ENCODE results near the gene TOR4A.
A peak's percentile ranks its signal among the peaks of the same experiment; 100 is the strongest.

Gene TOR4A

DNA sequence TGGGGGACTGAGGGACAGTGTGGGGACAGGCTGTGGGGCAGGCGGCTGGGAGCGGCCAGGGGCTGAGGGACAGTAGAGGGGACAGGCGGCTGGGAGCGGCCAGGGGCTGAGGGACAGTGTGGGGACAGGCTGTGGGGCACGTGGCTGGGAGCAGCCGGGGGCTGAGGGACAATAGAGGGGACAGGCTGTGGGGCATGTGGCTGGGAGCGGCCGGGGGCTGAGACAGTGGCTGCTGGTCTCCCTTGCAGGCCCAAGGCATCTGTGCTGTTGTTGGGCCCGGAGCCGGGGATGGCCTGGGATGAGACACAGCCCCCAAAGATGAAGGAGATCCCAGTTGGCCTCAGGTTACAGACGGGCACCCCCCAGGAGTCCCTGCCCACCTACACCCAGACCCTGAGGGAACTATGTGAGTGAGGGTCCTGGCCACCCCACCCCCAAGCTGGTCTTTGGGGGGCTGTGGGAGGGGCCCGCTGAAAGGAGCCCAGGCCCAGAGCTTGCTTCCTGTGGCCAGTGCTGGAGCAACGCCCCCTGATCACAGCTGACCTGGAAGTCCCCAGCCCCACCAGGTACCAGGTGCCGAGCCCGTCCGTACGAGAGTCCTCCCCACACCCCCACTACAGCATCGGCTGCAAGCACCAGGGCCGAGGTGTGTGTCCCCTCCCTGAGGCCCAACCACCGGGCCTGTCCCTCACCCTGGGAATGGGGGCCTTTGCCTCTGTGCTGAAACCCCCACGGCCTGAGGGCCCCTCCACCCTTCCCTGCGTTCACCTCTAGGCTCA is 25.8 kb upstream of the TOR4A start:
- TF ChIP-seq POLR2AphosphoS5 (IDR thresholded peaks at IDR 0.05; ENCODE audit: low read depth, low read length), result no peak

DNA sequence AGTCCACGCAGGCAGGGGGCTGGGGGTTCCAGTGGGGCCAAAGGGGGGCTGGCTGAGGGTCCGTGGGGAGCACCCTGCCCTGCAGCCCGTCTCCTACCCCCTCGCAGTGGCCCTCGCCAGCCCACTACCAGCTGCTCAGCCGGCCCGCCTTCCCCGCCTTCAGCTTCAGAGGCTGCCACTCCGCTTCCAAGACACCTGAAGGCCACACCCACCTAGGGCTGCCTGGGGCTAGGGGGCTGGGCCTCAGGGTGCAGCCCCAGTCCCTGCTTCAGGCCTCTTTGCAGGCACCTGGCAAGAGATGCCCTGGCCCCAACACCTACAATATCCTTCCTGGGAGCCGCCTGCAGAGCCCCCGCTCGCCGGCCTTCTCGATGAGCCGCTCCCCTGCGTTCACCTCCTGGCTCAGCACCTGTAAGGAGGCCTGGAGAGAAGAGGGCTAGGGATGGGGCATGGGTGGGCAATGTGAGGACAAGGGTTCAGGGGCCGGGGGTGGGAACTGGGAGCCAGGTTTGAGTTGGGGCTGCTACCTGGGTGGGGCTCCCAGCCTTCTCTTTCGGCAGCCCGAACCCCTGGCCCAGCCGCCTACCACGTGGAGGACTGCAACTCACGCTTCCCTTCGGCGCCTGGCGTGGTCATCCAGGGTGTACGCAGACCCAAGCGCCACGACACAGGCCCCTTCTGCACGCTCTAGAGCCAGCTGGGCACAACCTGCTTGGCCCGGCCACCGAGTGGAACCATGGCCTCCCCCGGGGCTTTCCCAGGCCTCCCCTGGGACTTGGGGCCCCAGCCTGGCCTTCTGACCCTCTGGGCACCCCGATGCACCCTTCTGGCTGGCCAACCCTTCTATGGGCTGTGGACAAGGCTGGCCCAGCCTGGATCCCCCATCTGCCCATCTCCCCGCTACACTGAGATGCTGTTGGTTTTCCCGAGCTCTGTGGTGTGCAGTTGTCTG is 24.7 kb upstream of the TOR4A start:
- TF ChIP-seq FOXP2 (optimal IDR thresholded peaks at IDR 0.05; ENCODE audit: borderline replicate concordance, extremely low read depth, extremely low read length, insufficient read depth), result no peak
- no peak for TF ChIP-seq POLR2AphosphoS5 (IDR thresholded peaks at IDR 0.05; ENCODE audit: low read depth, low read length)
- no peak for TF ChIP-seq TAF1 (IDR thresholded peaks at IDR 0.05; ENCODE audit: borderline replicate concordance, insufficient read depth, low read length)
- TF ChIP-seq SIN3A (IDR thresholded peaks at IDR 0.05; ENCODE audit: borderline replicate concordance, insufficient read depth, low read length), result no peak
- TF ChIP-seq, protein P1, sequence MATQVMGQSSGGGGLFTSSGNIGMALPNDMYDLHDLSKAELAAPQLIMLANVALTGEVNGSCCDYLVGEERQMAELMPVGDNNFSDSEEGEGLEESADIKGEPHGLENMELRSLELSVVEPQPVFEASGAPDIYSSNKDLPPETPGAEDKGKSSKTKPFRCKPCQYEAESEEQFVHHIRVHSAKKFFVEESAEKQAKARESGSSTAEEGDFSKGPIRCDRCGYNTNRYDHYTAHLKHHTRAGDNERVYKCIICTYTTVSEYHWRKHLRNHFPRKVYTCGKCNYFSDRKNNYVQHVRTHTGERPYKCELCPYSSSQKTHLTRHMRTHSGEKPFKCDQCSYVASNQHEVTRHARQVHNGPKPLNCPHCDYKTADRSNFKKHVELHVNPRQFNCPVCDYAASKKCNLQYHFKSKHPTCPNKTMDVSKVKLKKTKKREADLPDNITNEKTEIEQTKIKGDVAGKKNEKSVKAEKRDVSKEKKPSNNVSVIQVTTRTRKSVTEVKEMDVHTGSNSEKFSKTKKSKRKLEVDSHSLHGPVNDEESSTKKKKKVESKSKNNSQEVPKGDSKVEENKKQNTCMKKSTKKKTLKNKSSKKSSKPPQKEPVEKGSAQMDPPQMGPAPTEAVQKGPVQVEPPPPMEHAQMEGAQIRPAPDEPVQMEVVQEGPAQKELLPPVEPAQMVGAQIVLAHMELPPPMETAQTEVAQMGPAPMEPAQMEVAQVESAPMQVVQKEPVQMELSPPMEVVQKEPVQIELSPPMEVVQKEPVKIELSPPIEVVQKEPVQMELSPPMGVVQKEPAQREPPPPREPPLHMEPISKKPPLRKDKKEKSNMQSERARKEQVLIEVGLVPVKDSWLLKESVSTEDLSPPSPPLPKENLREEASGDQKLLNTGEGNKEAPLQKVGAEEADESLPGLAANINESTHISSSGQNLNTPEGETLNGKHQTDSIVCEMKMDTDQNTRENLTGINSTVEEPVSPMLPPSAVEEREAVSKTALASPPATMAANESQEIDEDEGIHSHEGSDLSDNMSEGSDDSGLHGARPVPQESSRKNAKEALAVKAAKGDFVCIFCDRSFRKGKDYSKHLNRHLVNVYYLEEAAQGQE (IDR thresholded peaks at IDR 0.05; ENCODE audit: insufficient read depth in 1 of 2, low read depth in 2 of 2, low read length in 2 of 2), result no peak

DNA sequence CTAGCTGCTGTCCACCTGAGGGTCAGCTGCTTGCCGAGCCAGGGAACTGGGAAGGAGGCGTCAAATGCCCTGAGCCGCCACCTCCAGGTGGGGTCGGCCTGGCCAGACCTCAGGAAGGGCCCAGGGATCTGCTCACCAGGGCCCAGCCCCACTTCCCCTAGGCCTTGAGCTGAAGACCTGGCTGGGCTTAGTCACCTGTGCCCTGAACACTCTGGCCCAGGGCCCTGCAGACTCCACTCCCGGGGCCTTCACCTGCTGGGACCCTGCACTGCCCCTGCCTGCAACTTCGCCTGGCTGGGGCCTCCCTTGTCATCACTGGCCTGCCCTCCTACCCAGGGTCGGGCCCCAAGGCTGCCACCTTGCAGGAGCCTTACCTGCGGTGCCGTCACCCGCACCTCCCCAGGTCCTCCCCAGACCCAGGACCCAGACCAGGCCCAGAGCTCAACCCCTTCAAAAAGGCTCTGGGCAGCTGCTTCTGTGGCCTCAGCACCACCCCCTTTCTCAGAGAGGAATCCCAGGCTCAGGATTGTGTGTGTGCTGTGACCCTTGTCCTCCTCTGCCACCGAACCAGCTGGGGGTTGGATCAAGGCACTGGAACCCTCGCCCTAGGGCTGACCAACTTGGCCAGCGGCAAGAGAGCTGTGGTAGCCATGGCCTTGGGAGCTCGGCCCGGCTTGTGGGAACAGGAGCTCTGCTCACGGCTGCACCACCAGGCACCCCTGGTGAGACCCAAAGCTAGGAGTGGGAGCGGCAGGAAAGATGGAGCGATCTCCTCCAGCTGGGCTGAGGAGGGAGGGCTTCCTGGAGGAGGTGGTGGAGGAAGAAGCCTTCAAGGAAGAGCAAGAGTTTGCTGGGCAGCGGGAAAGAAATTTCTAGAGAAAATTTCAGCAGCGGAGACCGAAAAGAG is 23.6 kb upstream of the TOR4A start:
- no peak for TF ChIP-seq TAF1 (IDR thresholded peaks at IDR 0.05; ENCODE audit: borderline replicate concordance, insufficient read depth, low read length)
- no peak for TF ChIP-seq SIN3A (IDR thresholded peaks at IDR 0.05; ENCODE audit: borderline replicate concordance, insufficient read depth, low read length)
- TF ChIP-seq, protein P1 (IDR thresholded peaks at IDR 0.05; ENCODE audit: insufficient read depth in 1 of 2, low read depth in 2 of 2, low read length in 2 of 2), result no peak
- no peak for TF ChIP-seq POLR2AphosphoS5 (IDR thresholded peaks at IDR 0.05; ENCODE audit: low read depth, low read length)
- no peak for TF ChIP-seq FOXP2 (optimal IDR thresholded peaks at IDR 0.05; ENCODE audit: borderline replicate concordance, extremely low read depth, extremely low read length, insufficient read depth)

DNA sequence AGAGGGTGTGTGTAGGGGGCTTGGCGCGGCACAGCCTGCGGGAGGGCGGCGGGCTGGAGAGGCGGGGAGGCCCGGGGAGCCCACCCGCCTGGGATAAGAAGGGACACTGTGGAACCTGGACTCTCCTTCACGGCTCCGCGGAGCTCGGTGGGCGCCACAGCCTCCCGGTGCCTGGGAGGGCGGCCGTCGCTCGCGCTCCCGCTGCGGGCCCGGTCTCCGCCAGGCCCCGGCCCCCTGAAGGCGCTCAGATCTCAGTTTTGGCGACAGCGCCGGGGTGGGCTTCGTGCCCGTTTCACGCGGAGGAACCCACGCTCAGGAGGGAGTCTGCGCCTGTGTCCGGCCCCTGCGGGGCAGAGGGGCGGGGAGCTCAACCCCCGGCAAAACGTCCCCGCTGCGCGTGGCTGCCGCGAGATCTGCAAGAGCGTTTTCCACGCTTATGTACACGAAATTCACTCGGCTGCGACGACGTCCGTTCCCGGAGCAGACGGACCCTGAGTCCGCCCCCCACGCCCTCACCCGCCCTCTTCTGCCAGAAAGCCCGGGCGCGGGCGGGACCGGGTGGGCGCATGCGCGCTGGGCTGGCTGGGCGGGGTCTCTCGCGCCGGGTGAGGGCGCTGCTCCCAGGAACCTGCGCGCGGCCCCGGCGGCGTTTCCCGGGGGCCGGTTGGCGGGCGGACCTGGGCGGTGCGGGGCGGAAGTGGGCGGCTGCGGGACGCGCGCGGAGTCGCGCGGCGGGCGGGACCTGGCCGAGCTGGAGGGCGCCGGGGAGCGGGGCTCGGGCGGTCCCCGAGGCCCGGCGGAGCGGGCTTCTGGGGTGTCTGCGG is 22.7 kb upstream of the TOR4A start, which contains the start of gene NELFB:
NELFB (plus strand) TSS at position 704 of the 824 bp plus-strand sequence.
- TF ChIP-seq POLR2AphosphoS5 (IDR thresholded peaks at IDR 0.05; ENCODE audit: low read depth, low read length), result peak; percentile 74
- TF ChIP-seq SIN3A (IDR thresholded peaks at IDR 0.05; ENCODE audit: borderline replicate concordance, insufficient read depth, low read length), result no peak
- TF ChIP-seq TAF1 (IDR thresholded peaks at IDR 0.05; ENCODE audit: borderline replicate concordance, insufficient read depth, low read length), result 0 out of 2 replicates have a peak, but pooled peaks have one; percentile 40

DNA sequence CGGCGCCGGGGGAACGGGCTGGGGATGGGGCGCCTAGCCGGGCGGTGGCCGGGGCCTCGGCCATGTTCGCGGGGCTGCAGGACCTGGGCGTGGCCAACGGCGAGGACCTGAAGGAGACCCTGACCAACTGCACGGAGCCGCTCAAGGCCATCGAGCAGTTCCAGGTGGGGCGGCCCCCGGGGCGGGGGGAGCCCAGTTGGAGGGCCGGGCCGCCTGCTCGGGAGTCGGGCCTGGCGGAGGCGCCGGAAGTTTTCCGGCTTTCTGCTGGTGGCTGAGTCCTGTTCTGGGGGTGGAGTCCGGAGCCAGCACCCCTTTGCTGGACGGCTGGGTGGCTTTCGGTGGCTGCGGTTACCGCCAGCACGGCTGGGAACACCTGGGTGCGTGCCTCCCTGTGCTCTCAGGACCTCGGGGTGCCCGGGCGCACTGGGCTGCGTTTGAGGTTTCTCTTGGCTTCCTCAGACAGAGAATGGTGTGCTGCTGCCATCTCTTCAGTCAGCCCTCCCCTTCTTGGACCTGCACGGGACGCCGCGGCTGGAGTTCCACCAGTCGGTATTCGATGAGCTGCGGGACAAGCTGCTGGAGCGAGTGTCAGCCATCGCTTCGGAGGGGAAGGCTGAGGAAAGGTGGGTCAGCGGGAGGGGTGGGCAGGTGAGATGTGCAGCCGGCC is 21.9 kb upstream of the TOR4A start:
- TF ChIP-seq TAF1 (IDR thresholded peaks at IDR 0.05; ENCODE audit: borderline replicate concordance, insufficient read depth, low read length) (no peak), FOXP2 (optimal IDR thresholded peaks at IDR 0.05; ENCODE audit: borderline replicate concordance, extremely low read depth, extremely low read length, insufficient read depth) (no peak), POLR2AphosphoS5 (IDR thresholded peaks at IDR 0.05; ENCODE audit: low read depth, low read length) (no peak), SIN3A (IDR thresholded peaks at IDR 0.05; ENCODE audit: borderline replicate concordance, insufficient read depth, low read length) (no peak)
- TF ChIP-seq, protein P1 (IDR thresholded peaks at IDR 0.05; ENCODE audit: insufficient read depth in 1 of 2, low read depth in 2 of 2, low read length in 2 of 2), result no peak

Measured in PFSK-1 (cell line).